MCF 10A (cell line): ENCODE data around the gene ZFYVE28. TPM values are rescaled to one million over a fixed set of nuclear protein-coding genes. Genes with fewer than 3 reads are reported as not detected.

ENCODE experiments used
- BruUV-seq: library from RNA; stranded (reverse); fragments of 400-500 nt; replicated peaks from 2 replicates; lab custom pipeline; 2021; lab: Mats Ljungman, UMichigan
- CTCF ChIA-PET: fragments of 300-600 bp; sonication (Branson Sonifier 250); formaldehyde crosslinking; extraction: SDS; loops from one replicate; lab custom pipeline; 2021; ENCODE audit warnings: antibody characterized with exemption, inconsistent platforms; lab: Yijun Ruan, JAX
- POLR2A ChIA-PET: fragments of 300-600, 350-650 bp; sonication (Branson Sonifier 250); formaldehyde crosslinking; extraction: SDS; loops from one replicate; lab custom pipeline; 2020; ENCODE audit warnings: antibody characterized with exemption, inconsistent platforms; lab: Yijun Ruan, JAX
- DNase-seq: peaks from one replicate; pipeline ENCODE4 v3.0.0-alpha.2; 2018; ENCODE audit not compliant: unreplicated experiment
- H3K27ac Mint-ChIP-seq: one replicate; pipeline ENCODE4 v1.8.0; 2022; ENCODE audit warnings: mild to moderate bottlenecking, low read depth, mixed read lengths; ENCODE audit not compliant: unreplicated experiment
- H3K27me3 Mint-ChIP-seq: one replicate; pipeline ENCODE4 v1.8.0; 2022; ENCODE audit warnings: mixed read lengths; ENCODE audit not compliant: insufficient read depth, unreplicated experiment
- H3K36me3 Mint-ChIP-seq: one replicate; pipeline ENCODE4 v1.8.0; 2022; ENCODE audit warnings: mild to moderate bottlenecking, moderate library complexity, mixed read lengths; ENCODE audit not compliant: insufficient read depth, unreplicated experiment
- H3K4me1 Mint-ChIP-seq: one replicate; pipeline ENCODE4 v1.8.0; 2022; ENCODE audit warnings: mixed read lengths; ENCODE audit not compliant: insufficient read depth, unreplicated experiment
- H3K4me3 Mint-ChIP-seq: one replicate; pipeline ENCODE4 v1.8.0; 2022; ENCODE audit warnings: mild to moderate bottlenecking, moderate library complexity, mixed read lengths; ENCODE audit not compliant: unreplicated experiment
- H3K9me3 Mint-ChIP-seq: one replicate; pipeline ENCODE4 v1.8.0; 2022; ENCODE audit warnings: mixed read lengths; ENCODE audit not compliant: unreplicated experiment
- intact Hi-C: fragments of 100-400 bp; cut with micrococcal nuclease; formaldehyde crosslinking; loops from 2 replicates; pipeline ENCODE4 v1.14.1; 2022
- total RNA-seq: library from RNA; stranded (reverse); gene quantifications from 2 replicates; pipeline ENCODE4 v1.2.3, GENCODE V29; 2022
- TF ChIP-seq, protein P1 (sequence below): fragments of 200-600 bp; IDR thresholded peaks from one replicate; pipeline ENCODE4 v1.8.0; 2022; ENCODE audit warnings: antibody characterized with exemption, mild to moderate bottlenecking; ENCODE audit not compliant: unreplicated experiment

Gene ZFYVE28
- total RNA-seq, 1 experiment from 2014 or later: 1.6 TPM

DNA sequence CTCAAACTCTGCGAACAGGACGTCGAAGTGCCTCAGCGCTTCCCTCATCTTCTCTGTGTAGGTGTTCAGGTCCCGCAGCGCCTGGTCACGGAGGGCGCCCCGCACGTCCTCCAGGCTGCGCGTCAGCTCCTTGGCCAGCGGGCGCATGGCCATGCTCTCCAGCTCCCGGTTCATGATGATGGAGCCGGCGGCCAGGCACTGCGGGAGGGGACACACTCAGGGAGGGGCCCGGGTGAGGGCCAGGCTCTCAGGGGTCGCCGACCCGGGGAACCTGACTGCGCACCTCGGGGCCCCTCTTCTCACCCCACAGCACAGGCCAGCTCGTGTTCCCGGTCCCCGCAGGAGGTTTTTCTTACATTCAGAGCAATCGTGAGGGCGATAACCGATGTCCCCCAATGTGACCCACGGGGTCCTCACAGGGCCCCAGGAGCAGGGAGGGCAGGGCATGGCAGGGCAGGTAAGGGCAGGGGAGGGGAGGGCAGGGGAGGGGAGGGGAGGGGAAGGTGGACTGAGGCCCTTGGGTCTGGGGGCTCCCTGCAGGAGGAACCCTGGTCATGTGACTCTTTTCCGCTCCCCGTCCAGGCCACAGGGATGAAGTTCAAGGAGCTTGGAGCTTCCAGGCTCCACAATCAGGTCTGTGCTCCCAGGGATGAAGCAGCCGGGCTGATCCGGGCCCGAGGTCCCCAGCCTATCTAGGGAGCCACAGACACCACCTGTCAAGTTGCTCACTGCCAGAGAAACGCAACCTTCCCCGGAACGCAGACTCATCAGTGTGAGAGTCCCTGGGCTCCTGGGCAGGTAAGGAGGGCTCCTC is 78.8 kb downstream of the ZFYVE28 start:
- H3K4me1 Mint-ChIP-seq: no peaks in the 10 kb centered on the region

DNA sequence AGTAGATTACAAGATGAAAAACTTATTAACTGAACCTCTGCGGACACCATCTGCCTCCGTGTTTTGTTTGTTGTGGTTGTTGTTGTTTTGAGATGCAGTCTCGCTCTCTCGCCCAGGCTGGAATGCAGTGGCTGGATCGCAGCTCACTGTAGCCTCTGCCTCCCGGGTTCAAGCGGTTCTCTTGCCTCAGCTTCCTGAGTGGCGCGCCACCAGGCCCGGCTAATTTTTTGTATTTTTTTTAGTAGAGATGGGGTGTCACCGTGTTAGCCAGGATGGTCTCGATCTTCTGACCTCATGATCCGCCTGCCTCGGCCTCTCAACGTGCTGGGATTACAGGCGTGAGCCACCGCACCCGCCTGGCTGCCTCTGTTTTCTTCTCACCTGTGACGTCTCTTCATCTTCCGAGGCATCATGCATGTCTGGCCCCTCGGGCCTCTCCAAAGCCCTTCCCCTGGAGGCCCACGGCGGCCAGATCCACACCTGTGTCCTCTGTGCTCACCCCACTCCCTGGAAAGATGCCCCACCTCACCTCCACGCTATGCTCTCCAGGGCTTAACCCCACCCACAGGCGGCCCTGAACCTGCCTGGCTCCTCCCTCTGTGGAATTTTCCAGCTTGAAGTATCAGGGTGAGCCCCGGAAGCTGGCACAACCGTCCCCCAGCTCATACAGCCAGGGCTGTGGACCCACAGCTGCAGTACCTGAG is 79.5 kb downstream of the ZFYVE28 start:
- TF ChIP-seq, protein P1, sequence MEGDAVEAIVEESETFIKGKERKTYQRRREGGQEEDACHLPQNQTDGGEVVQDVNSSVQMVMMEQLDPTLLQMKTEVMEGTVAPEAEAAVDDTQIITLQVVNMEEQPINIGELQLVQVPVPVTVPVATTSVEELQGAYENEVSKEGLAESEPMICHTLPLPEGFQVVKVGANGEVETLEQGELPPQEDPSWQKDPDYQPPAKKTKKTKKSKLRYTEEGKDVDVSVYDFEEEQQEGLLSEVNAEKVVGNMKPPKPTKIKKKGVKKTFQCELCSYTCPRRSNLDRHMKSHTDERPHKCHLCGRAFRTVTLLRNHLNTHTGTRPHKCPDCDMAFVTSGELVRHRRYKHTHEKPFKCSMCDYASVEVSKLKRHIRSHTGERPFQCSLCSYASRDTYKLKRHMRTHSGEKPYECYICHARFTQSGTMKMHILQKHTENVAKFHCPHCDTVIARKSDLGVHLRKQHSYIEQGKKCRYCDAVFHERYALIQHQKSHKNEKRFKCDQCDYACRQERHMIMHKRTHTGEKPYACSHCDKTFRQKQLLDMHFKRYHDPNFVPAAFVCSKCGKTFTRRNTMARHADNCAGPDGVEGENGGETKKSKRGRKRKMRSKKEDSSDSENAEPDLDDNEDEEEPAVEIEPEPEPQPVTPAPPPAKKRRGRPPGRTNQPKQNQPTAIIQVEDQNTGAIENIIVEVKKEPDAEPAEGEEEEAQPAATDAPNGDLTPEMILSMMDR: no peak
- no TSS peak for BruUV-seq
- CTCF ChIA-PET: interaction anchor here (0.6 to 0.7 kb wide), 4 partner anchors 9 to 241 kb away, joined by 3 to 4 read pairs (median 3); no protein-coding TSS in a partner anchor
- POLR2A ChIA-PET: interaction anchor here (0.6 to 0.7 kb wide), 2 partner anchors 59 to 170 kb away, joined by 3 read pairs; no protein-coding TSS in a partner anchor
- H3K27ac Mint-ChIP-seq: no peak overlapping the region
- no peak for DNase-seq
- H3K9me3 Mint-ChIP-seq: no peaks in the 10 kb centered on the region
- peaks cover 13% of the 10 kb centered on the region for H3K27me3 Mint-ChIP-seq
- H3K4me3 Mint-ChIP-seq: no peak overlapping the region
- intact Hi-C loops: loop anchor here (10.0 kb wide), 1 partner anchor 74 kb away; the partner anchor contains the start of gene MXD4
- peaks cover 6% of the 10 kb centered on the region for H3K36me3 Mint-ChIP-seq
- H3K4me1 Mint-ChIP-seq: no peaks in the 10 kb centered on the region

More for the DNA sequence above, 78.8 kb downstream of the ZFYVE28 start:
- no peak for DNase-seq
- Mint-ChIP-seq H3K36me3 (peaks cover 6% of the 10 kb centered on the region), H3K9me3 (no peaks in the 10 kb centered on the region), H3K4me3 (no peak overlapping the region), H3K27ac (no peak overlapping the region), H3K27me3 (peaks cover 18% of the 10 kb centered on the region)
- POLR2A ChIA-PET: interaction anchor here (0.6 kb wide), 1 partner anchor 171 kb away, joined by 3 read pairs; no protein-coding TSS in a partner anchor
- CTCF ChIA-PET: interaction anchor here (0.6 to 0.7 kb wide), 2 partner anchors 10 to 17 kb away, joined by 4 read pairs; no protein-coding TSS in a partner anchor
- BruUV-seq: no TSS peak
- intact Hi-C loops: loop anchor here (10.0 kb wide), 1 partner anchor 75 kb away; the partner anchor contains the start of gene MXD4
- TF ChIP-seq, protein P1: no peak

DNA sequence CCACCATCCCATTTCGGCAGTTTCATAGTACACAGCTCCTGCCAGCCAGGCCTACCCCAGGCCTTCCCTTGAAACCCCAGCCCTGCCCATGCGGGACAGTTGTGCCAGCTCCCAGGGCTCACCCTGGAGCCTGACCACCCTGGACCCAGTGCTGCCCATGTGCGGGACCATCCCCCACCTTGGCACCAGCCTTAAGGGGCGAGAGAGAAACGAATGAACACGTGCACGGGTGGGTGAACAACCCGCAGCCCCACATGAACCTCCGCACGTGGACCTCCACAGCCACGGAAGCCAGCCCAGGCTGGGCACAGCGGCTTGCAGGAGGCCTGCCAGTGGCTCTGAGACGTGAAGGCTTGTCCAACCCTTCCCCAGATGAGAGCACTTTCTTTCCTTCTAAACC is 80.5 kb downstream of the ZFYVE28 start:
- no TSS peak for BruUV-seq
- POLR2A ChIA-PET: interaction anchor here (0.6 to 0.7 kb wide), 2 partner anchors 60 to 91 kb away, joined by 3 to 4 read pairs; no protein-coding TSS in a partner anchor
- TF ChIP-seq, protein P1: no peak
- no peaks in the 10 kb centered on the region for H3K4me1 Mint-ChIP-seq
- DNase-seq: no peak
- H3K27me3 Mint-ChIP-seq: peaks cover 3% of the 10 kb centered on the region
- CTCF ChIA-PET: interaction anchor here (0.7 kb wide), 1 partner anchor 172 kb away, joined by 3 read pairs; no protein-coding TSS in a partner anchor
- no peaks in the 10 kb centered on the region for H3K9me3 Mint-ChIP-seq
- peaks cover 10% of the 10 kb centered on the region for H3K36me3 Mint-ChIP-seq
- H3K27ac Mint-ChIP-seq: no peak overlapping the region
- no peak overlapping the region for H3K4me3 Mint-ChIP-seq
- intact Hi-C loops: loop anchor here (10.0 kb wide), 1 partner anchor 73 kb away; the partner anchor contains the start of gene MXD4
